BE2C (cell line): ENCODE results near the gene KIAA1217.

ENCODE experiments used
- DNase-seq: peaks from one replicate; pipeline ENCODE4 v3.0.0-alpha.2; 2020
- H3K27me3 ChIP-seq: fragments of 250-450 bp; sonication (Bioruptor Pico); 2 replicates; pipeline ENCODE4 v1.5.1; 2020; ENCODE audit warnings: mild to moderate bottlenecking
- H3K36me3 ChIP-seq: fragments of 250-450 bp; sonication (Bioruptor Pico); 2 replicates; pipeline ENCODE4 v1.5.1; 2020; ENCODE audit warnings: mild to moderate bottlenecking
- H3K4me1 ChIP-seq: fragments of 250-450 bp; sonication (Bioruptor Pico); 2 replicates; pipeline ENCODE4 v1.5.1; 2020
- H3K4me3 ChIP-seq: 2 replicates; pipeline ENCODE4 v1.5.1; 2011; ENCODE audit warnings: low read depth, low read length
- H3K9me3 ChIP-seq: fragments of 250-450 bp; sonication (Bioruptor Pico); 2 replicates; pipeline ENCODE4 v1.5.1; 2020
- CTCF ChIP-seq: IDR thresholded peaks from 2 replicates; pipeline ENCODE4 v1.5.1; 2012; ENCODE audit warnings: mild to moderate bottlenecking, low read depth, low read length

The KIAA1217 gene

DNA sequence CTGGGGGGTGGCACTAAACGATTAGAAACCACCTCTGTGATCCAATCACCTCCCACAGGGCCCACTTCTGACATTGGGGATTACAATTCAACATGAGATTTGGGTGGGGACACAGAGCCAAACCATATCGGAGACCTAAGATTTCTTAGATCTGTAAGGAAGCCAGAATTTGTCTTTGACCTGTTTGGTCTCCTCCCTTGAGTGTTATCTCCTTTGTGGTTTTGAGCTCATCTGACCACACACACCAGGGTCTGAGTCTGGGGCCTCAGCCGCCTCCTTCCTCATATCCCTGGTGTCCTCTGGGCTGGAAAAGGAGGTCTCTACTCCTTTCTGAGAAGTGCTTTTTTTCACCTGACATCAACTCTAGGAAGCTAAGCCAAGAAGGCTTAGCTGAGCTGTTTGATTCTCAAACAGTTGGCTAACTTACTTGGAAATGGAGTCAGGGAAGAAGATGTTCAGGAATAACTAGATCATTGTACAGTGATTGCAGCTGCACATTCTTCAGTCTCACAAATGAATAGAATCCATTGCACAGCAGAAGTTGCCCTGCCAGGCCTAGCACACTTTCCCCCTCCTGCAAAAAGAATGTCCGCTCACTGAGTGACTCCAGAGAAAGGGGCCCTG, 347.3 kb downstream of the KIAA1217 start:
- Histone ChIP-seq H3K4me3 (no peak overlapping the region), H3K9me3 (no peaks in the 10 kb centered on the region), H3K27me3 (no peaks in the 10 kb centered on the region), H3K4me1 (no peaks in the 10 kb centered on the region), H3K36me3 (no peaks in the 10 kb centered on the region)
- DNase-seq: no peak
- no peak for TF ChIP-seq CTCF

DNA sequence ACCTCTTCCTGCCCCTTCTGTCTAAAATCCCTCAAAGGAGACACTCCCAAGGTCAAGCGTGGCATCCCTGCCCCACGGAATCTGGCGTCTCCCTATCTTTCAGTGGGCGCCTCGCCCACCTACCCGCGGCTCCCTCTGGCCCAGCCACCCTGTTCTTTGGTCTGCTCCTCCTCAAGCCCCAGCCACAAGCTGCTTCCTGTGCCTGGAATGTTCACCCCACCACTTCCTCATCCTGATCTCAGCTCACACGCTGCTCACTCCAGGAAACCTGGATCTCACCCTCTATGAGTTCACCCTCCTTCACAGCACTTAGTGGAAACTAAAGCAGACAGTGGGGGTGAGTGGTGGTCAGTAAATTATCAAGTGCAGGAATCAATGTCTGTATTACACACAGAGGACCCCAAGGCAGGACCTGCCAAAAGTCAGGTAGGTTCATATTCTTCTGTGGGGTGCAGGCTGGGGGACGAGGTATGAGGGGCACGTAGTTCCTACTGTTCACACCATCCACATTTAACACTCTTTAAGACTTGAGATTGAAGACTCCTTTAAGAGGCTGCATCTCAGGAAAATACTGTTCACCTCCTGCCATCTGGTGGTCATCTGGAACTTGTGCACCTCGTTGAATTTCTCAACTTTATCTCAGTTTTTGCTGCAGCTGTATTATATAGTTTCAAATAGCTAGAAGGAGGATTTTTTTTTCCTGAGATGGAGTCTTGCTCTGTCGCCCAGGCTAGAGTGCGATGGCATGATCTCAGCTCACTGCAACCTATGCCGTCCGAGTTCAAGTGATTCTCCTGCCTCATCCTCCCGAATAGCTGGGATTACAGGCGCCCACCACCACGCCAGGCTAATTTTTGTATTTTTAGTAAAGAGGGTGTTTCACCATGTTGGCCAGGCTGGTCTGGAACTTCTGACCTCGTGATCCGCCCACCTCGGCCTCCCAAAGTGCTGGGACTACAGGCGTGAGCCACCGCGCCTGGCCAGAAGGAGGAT, 348.1 kb downstream of the KIAA1217 start:
- H3K4me3 ChIP-seq: no peak overlapping the region
- no peaks in the 10 kb centered on the region for H3K4me1 ChIP-seq
- H3K9me3 ChIP-seq: no peaks in the 10 kb centered on the region
- H3K36me3 ChIP-seq: no peaks in the 10 kb centered on the region
- DNase-seq: no peak
- H3K27me3 ChIP-seq: no peaks in the 10 kb centered on the region
- peak; percentile 66 for TF ChIP-seq CTCF

DNA sequence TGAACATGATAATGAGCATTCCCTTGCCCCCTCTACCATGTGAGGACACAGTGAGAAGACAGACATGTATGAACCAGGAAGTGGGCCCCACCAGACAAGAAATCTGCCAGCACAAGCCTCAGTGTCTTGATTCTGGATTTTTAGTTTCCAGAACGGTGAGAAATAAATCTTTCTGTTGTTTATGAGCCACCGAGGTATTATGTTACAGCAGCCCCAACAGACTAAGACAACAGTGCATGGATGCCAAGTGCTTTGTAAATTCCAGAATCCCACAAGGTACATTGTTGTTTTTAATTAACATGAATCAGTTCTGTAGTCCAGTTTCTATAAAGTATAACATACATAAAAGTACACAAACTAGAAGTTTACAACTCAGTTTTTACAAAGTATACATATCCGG, 352.5 kb downstream of the KIAA1217 start:
- H3K4me1 ChIP-seq: no peaks in the 10 kb centered on the region
- H3K9me3 ChIP-seq: no peaks in the 10 kb centered on the region
- DNase-seq: no peak
- no peak for TF ChIP-seq CTCF
- no peaks in the 10 kb centered on the region for H3K36me3 ChIP-seq
- H3K27me3 ChIP-seq: no peaks in the 10 kb centered on the region
- no peak overlapping the region for H3K4me3 ChIP-seq

DNA sequence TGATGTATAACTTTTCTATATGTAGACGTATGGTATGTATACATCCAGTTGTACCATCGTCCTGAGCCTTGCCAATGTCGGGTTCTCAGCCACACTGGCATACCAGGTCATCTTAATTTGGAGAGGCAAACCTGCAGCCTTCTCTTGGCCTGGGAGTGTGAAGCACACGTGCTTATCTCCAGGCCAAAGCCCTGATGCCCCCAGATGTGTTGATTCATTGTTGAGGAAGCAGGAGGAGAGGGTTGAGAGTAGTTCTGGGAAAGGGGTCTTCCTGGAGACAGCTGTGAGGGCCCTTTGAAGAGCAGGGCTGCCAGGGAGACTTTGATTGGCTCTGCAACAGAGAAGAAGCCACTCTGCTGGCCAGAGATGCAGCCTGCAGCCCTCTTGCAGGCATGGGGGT, 359.1 kb downstream of the KIAA1217 start:
- no peak for TF ChIP-seq CTCF
- Histone ChIP-seq H3K27me3 (no peaks in the 10 kb centered on the region), H3K4me3 (no peak overlapping the region), H3K4me1 (no peaks in the 10 kb centered on the region), H3K36me3 (no peaks in the 10 kb centered on the region), H3K9me3 (no peaks in the 10 kb centered on the region)
- DNase-seq: no peak

DNA sequence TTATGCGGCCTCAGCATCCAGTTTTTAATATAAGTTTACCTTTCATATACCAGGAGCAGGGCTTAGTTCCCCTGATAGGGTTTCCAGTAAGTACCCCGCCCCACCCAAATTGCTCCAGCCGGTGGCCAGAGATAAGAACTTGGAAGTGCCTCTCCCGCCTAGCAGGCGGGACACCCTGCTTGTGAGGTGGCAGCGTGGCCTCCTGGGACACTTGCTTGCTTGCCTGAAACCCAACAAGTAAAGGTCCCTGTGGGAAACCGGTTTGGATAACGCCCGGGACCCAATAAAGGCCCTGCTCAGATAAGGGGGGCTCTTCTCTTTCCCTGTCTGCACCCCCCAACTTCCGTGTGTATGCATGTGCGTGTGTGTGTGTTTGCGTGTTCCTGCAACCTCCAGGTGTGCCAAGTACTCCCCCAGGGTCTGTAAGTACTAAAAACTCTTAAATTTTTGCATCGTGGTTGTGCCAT, 360.4 kb downstream of the KIAA1217 start:
- no peak for DNase-seq
- H3K36me3 ChIP-seq: no peaks in the 10 kb centered on the region
- no peaks in the 10 kb centered on the region for H3K27me3 ChIP-seq
- no peaks in the 10 kb centered on the region for H3K4me1 ChIP-seq
- TF ChIP-seq CTCF: no peak
- H3K9me3 ChIP-seq: no peaks in the 10 kb centered on the region
- H3K4me3 ChIP-seq: no peak overlapping the region
